ENCODE measurements around the gene PAK1.

The PAK1 gene

DNA sequence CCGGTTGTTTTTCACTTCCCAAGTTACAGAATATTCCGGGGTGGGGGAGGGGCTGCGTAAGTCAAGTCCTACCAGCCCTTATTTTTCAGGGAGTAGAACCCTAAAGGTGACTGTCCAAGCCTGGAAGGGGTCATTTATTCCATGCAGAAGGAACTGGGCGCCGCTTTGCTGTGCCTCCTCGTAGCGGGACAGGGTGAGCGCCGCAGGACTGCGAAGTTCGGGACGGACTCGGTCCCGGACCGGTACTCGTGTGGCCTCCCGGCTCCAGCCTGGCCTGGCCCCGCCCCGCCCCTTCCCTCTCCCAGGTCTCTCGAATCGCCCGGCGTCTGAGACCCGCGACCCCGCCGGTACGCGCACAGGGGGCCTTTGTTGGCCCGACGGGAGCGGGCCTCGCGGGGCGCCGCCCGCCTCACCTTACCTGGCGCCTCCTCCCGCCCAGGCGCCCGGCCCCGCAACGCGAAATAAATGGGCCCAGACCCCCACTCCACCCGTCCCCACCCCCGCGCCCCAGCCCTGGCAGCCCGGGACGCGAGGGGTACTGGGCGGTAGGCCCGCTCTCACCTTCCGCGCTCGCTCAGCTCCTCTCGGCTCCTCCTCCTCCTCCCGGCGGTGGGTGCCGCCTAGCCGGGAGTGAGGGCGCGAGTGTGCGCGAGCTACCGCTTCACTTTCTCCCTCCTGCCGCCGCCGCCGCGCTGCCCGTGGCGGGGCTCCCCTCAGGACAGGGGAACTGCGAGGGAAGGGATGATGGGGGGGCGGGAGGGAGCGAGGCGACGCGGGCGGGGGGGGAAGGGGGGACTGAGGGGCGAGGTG lies 698 bp downstream of the PAK1 start:
- TF ChIP-seq, protein P1, sequence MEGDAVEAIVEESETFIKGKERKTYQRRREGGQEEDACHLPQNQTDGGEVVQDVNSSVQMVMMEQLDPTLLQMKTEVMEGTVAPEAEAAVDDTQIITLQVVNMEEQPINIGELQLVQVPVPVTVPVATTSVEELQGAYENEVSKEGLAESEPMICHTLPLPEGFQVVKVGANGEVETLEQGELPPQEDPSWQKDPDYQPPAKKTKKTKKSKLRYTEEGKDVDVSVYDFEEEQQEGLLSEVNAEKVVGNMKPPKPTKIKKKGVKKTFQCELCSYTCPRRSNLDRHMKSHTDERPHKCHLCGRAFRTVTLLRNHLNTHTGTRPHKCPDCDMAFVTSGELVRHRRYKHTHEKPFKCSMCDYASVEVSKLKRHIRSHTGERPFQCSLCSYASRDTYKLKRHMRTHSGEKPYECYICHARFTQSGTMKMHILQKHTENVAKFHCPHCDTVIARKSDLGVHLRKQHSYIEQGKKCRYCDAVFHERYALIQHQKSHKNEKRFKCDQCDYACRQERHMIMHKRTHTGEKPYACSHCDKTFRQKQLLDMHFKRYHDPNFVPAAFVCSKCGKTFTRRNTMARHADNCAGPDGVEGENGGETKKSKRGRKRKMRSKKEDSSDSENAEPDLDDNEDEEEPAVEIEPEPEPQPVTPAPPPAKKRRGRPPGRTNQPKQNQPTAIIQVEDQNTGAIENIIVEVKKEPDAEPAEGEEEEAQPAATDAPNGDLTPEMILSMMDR (IDR thresholded peaks at IDR 0.05): no peak

DNA sequence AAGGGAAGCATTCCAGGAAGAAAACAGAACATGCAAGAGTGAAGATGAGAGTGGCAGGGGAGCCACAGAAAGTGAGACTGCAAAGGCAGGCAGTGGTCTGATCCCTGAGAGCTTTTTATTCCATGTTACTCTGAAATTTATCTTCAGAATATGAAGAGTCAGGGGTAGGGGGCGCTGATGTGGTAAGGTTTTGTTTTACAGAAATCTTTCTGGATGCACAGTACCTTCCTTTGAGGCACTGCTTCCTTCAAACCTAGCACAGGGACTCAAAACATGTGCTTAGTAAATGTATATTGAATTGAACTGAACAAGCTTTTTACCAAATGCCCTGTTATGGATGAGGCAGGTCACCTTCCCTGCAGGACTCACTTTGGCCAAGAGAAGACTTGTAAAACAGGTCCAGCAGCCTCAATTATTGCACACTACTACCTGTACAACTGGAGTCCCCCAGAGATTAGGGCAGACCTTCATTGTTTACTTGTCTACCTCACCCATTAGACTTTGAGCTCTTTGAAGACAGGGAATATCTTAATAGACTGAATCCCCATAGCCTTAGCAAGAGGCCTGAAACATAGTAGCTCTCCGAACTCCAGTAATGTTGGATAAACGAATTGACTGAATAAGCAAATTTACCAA lies 2.2 kb downstream of the PAK1 start:
- TF ChIP-seq, protein P1 (IDR thresholded peaks at IDR 0.05): peak; percentile 41; the same call in 1 of the 2 replicates

DNA sequence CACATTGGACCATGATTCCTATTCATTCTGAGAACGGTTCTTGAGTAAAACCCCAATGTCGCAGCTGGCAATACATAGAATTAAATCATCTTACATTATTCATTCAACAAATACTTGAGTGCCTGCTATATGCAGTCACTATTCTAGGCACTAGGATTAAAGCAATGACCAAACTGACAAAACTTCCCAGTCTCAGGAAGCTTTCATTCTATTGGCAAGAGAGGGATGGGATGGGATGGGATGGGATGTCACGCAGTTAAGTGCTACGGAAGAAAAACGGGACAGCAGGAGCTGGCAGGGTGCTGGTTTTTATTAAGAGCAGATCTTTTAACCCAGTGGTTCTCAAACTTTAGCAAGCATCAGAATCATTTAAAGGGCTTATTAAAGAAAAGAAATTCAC lies 2.9 kb downstream of the PAK1 start:
- TF ChIP-seq, protein P1 (IDR thresholded peaks at IDR 0.05): no peak

DNA sequence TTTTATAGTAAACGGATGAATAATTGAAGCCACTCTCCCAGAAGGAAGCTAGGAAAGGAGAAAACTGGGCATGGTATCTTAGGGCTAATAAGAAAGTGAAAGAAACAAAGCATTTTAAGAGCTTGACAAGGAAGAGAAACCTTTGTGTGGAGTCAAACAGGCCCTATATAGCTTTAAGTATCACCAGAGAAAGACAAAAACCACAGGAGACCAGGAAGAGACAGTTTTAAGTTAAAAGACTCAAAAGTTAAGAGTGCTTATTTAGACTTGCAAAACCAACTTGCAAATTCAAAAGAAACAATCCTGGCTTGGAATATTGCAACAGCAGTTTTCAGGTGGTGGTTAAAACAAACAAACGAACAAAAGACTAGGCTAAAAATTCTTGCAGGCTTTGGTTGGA lies 3.4 kb downstream of the PAK1 start:
- TF ChIP-seq, protein P1 (IDR thresholded peaks at IDR 0.05): no peak

DNA sequence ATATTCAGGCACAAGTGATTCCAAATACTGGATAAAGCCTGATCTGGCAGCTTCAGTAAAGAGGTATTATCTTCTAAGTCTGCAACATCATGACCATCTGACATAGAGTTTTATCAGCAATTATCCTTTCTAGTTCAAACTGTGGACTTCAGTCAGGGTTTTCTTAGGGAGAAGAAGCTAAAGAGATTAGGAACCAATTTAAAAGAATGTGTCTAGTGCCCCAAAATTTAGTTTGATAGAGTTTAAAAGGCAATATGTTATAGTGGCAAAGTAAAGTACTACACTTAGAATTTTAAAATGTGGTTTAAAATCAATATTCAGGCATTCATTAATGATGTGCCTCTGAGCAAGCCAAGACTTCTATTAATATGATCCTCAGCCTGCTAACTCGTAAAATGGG lies 5.4 kb downstream of the PAK1 start:
- TF ChIP-seq, protein P1 (IDR thresholded peaks at IDR 0.05): no peak

DNA sequence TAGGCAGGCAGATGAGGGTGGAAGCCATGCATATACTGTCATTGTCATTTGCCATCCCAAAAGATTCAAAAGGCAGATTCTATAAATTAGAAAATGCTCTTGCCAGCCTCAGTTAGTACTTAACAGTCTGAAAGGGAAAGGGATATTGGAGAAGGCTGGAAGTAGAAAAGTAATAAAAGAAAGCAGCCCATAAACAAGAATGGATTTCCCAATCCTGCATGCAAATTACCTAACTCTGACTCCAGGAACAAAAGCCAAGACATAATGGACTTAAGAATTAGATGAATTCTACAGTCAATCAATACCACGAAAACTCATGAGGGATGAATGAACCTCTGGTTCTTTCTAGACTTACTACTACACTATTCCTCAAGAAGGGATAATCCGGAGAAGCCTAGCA lies 5.9 kb downstream of the PAK1 start:
- TF ChIP-seq, protein P1 (IDR thresholded peaks at IDR 0.05): no peak

DNA sequence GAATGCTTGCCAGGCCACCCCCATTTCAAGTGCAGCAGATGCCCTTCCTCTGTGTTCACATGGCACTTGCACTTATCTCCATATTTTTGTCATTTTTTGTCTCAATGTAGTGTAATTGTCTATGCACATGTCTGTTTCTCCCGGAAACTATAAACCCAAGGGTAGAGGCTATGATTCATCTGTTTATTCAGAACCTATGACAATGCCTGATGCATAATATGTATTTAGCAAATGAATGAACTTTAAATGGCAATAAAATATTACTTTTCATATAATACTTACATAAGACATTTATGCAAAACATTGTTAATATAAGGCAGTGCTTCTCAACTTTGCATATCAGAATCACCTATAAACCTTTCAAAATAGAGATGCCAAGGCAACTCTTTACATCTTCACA lies 6.7 kb downstream of the PAK1 start:
- TF ChIP-seq, protein P1 (IDR thresholded peaks at IDR 0.05): no peak
